ENCODE measurements around the gene NKX2-4. TPM values are rescaled to one million over a fixed set of nuclear protein-coding genes. Genes with fewer than 3 reads are reported as not detected.

The NKX2-4 gene
- total RNA-seq, 1 experiment from 2014 or later = not detected

DNA sequence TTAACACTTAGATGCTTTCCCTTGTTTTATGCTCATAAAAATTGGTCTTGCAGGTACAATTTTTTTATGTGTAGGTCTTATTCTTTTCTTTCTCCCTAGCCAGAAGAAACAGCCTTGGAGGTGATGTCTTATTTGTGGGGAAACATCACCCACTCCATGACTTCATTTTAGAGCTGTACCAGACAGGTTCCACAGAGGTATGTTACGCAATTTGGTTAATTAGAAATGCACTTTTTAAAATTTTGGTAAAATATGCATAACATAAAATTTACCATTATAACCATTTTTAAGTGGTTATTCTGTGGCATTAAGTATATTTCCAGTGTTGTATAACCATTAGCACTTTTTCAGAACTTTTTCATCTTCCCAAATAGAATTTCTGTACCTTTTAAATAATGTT, 41.3 kb downstream of the NKX2-4 start:
- H3K4me3 ChIP-seq (replicated peaks in 1 of 2; ENCODE audit: low read depth in 1 of 2, low read length in 2 of 2) = no peak overlapping the region
- RAD21 ChIA-PET (ENCODE audit: low non-redundant PET in 1 of 2, low total read pairs in 2 of 2, uncharacterized antibody in 2 of 2, unreplicated experiment in 2 of 2) = no interaction called here
- no peak overlapping the region for H3K27ac ChIP-seq (ENCODE audit: low read depth, low read length)
- BruUV-seq (replicated peaks) = no TSS peak
- DNase-seq (ENCODE audit: low read depth, low spot score) = no peak
- intact Hi-C loops (cut with micrococcal nuclease) = no loop called here
- peaks cover 19 to 30% of the 10 kb centered on the region in 2 experiments; a peak in 3 of 4 replicates for H3K36me3 ChIP-seq (ENCODE audit: control insufficient read depth in 1 of 2, insufficient read depth in 2 of 2, low read length in 2 of 2)
- H3K4me1 ChIP-seq (ENCODE audit: control insufficient read depth in 1 of 2, insufficient read depth in 2 of 2, low read length in 2 of 2) = no peaks in the 10 kb centered on the region
- no peaks in the 10 kb centered on the region for H3K9me2 ChIP-seq (ENCODE audit: insufficient read depth)
- H3K9me3 ChIP-seq (ENCODE audit: control insufficient read depth in 1 of 2, insufficient read depth in 1 of 2, low read depth in 1 of 2, low read length in 2 of 2) = no peaks in the 10 kb centered on the region
- H3K9ac ChIP-seq (ENCODE audit: low read length) = no peak overlapping the region
- CTCF ChIA-PET = no interaction called here
- no peak for TF ChIP-seq ZBTB33 (IDR thresholded peaks at IDR 0.05; ENCODE audit: extremely low read depth, insufficient replicate concordance, low read length)
- 0 out of 2 replicates have a peak, but pooled peaks cover 2% of the 10 kb centered on the region for H4K20me1 ChIP-seq (ENCODE audit: insufficient read depth)
- ATAC-seq = no peak
- peaks cover 8% of the 10 kb centered on the region for H3K79me2 ChIP-seq (ENCODE audit: insufficient read depth, low read length)
- no peaks in the 10 kb centered on the region for H3K27me3 ChIP-seq (ENCODE audit: insufficient read depth, low read length)
- POLR2A ChIA-PET = no interaction called here
- H3K4me2 ChIP-seq (ENCODE audit: low read length) = no peak overlapping the region
- H2AFZ ChIP-seq (ENCODE audit: low read depth, low read length, poor library complexity, severe bottlenecking) = no peak overlapping the region

- POLR2A ChIA-PET = interaction anchor here (0.6 kb wide), 1 partner anchor 21 kb away, joined by 3 read pairs; no protein-coding TSS in a partner anchor
- intact Hi-C loops (cut with micrococcal nuclease) = no loop called here
- BruUV-seq (replicated peaks) = no TSS peak
- no peaks in the 10 kb centered on the region for H3K9me2 ChIP-seq (ENCODE audit: insufficient read depth)
- peaks cover 22 to 33% of the 10 kb centered on the region in 2 experiments for H3K36me3 ChIP-seq (ENCODE audit: control insufficient read depth in 1 of 2, insufficient read depth in 2 of 2, low read length in 2 of 2)
- RAD21 ChIA-PET (ENCODE audit: low non-redundant PET in 1 of 2, low total read pairs in 2 of 2, uncharacterized antibody in 2 of 2, unreplicated experiment in 2 of 2) = no interaction called here
- no peak overlapping the region for H2AFZ ChIP-seq (ENCODE audit: low read depth, low read length, poor library complexity, severe bottlenecking)
- no peak overlapping the region for H3K4me3 ChIP-seq (replicated peaks in 1 of 2; ENCODE audit: low read depth in 1 of 2, low read length in 2 of 2)
- no peaks in the 10 kb centered on the region for H3K27me3 ChIP-seq (ENCODE audit: insufficient read depth, low read length)
- H3K27ac ChIP-seq (ENCODE audit: low read depth, low read length) = no peak overlapping the region
- H3K9ac ChIP-seq (ENCODE audit: low read length) = no peak overlapping the region
- 0 out of 2 replicates have a peak, but pooled peaks cover 2% of the 10 kb centered on the region for H4K20me1 ChIP-seq (ENCODE audit: insufficient read depth)
- H3K9me3 ChIP-seq (ENCODE audit: control insufficient read depth in 1 of 2, insufficient read depth in 1 of 2, low read depth in 1 of 2, low read length in 2 of 2) = no peaks in the 10 kb centered on the region
- CTCF ChIA-PET = interaction anchor here (2.2 kb wide), 1 partner anchor 118 kb away, joined by 5 read pairs; no protein-coding TSS in a partner anchor
- no peak for ATAC-seq
- TF ChIP-seq TCF7L2 (IDR thresholded peaks at IDR 0.05; ENCODE audit: borderline replicate concordance, extremely low read depth, insufficient read depth, insufficient read length) (no peak), SIN3A (IDR thresholded peaks at IDR 0.05; ENCODE audit: low read depth) (no peak), CTCF (IDR thresholded peaks at IDR 0.05 in 2 of 3, conservative IDR thresholded peaks at IDR 0.05 in 1 of 3; ENCODE audit: borderline replicate concordance in 1 of 3, insufficient read depth in 1 of 3, low read depth in 2 of 3, low read length in 2 of 3) (no peak)
- TF ChIP-seq, protein P1, sequence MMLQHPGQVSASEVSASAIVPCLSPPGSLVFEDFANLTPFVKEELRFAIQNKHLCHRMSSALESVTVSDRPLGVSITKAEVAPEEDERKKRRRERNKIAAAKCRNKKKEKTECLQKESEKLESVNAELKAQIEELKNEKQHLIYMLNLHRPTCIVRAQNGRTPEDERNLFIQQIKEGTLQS (IDR thresholded peaks at IDR 0.05) = no peak
- peaks cover 9% of the 10 kb centered on the region for H3K79me2 ChIP-seq (ENCODE audit: insufficient read depth, low read length)
- no peaks in the 10 kb centered on the region for H3K4me1 ChIP-seq (ENCODE audit: control insufficient read depth in 1 of 2, insufficient read depth in 2 of 2, low read length in 2 of 2)
- no peak for DNase-seq (ENCODE audit: low read depth, low spot score)
- no peak overlapping the region for H3K4me2 ChIP-seq (ENCODE audit: low read length)
Observed at GRCh38 chr20:21353236-21353635, 44.1 kb downstream of the NKX2-4 start.
